Cardiac septum (tissue), 1 donor: ENCODE data around the gene MEMO1. TPM values are rescaled to one million over a fixed set of nuclear protein-coding genes. Genes with fewer than 3 reads are reported as not detected.
"Not testable (repeated sequence)": the region's sequence is repeated elsewhere in the genome, so short reads cannot be mapped to it uniquely, and the experiment has no call there.

ENCODE experiments used
- DNase-seq: peaks from one replicate; pipeline ENCODE4 v3.0.0-alpha.2; 2020; ENCODE audit warnings: low spot score
- intact Hi-C: fragments of 100-400 bp; cut with DNase I; formaldehyde crosslinking; loops from one replicate; pipeline ENCODE4 v1.14.0; 2022
- total RNA-seq: library from RNA; stranded (reverse); fragmentation: NEBNext Ultra II Directional; extraction: Animal tissue kit (Norgen Biotek cat#: 25700); gene quantifications from one replicate; pipeline ENCODE4 v1.2.1, GENCODE V29; 2021
- donor health status: DM: no; HTN: no; CAD: no.

The MEMO1 gene
- total RNA-seq, 1 donor from 2014 or later: 70.7 TPM

- DNase-seq, intact Hi-C loops: not testable (repeated sequence)
Observed at GRCh38 chr2:31966402-31966801, 44.4 kb downstream of the MEMO1 start.

DNA sequence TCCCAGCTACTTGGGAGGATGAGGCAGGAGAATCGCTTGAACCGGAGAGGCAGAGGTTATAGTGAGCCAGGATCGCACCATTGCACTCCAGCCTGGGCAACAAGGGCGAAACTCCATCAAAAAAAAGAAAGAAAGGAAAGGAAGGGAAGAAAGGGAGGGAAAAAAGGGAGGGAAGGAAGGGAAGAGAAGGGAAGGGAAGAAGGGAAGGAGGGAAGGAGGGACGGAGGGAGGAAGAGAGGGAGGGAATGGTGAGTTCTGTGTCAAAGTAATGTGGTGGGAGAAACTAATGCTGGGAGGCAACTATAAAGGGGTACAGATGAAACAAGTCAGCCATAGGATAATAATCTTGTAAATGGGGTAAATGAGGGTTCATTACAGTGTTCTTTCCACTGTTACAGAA lies 45.7 kb downstream of the MEMO1 start:
- DNase-seq: no peak
- intact Hi-C loops: no loop called here

GRCh38 chr2:31962757-31963361 lies 47.9 kb downstream of the MEMO1 start:
- no peak for DNase-seq
- intact Hi-C loops: no loop called here

- intact Hi-C loops: no loop called here
- no peak for DNase-seq
Observed at GRCh38 chr2:31958140-31958717, 52.6 kb downstream of the MEMO1 start.

- DNase-seq: no peak
- intact Hi-C loops: no loop called here
Observed at GRCh38 chr2:31957354-31958139, 53.3 kb downstream of the MEMO1 start.

DNA sequence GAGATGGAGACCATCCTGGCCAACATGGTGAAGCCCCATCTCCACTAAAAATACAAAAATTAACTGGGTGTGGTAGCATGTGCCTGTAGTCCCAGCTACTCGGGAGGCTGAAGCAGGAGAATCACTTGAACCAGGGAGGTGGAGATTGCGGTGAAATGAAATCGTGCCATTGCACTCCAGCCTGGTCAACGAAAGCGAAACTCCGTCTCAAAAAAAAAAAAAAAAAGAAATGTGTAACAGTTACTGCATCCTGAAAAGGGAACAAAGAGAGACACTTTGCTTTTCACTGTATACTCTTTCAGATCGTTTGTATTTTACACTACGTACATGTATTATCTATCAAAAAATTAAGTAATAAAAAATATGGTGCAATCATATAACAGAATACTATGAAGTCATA lies 53.9 kb downstream of the MEMO1 start:
- DNase-seq, intact Hi-C loops: not testable (repeated sequence)

GRCh38 chr2:31956312-31956711 lies 54.5 kb downstream of the MEMO1 start:
- intact Hi-C loops: no loop called here
- DNase-seq: no peak

DNA sequence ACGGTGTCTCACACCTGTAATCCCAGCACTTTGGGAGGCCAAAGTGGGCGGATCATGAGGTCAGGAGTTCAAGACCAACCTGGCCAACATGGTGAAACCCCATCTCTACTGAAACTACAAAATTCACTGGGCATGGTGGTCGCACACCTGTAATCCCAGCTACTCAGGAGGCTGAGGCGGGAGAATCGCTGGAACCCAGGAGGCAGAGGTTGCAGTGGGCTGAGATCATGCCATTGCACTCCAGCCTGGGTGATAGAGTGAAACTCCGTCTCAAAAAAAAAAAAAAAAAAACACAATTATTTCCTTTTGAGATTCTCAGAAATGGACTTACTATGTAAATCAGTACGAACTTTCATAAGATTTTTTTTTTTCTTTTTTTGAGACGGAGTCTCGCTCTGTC lies 57.7 kb downstream of the MEMO1 start:
- intact Hi-C loops, DNase-seq: not testable (repeated sequence)

DNA sequence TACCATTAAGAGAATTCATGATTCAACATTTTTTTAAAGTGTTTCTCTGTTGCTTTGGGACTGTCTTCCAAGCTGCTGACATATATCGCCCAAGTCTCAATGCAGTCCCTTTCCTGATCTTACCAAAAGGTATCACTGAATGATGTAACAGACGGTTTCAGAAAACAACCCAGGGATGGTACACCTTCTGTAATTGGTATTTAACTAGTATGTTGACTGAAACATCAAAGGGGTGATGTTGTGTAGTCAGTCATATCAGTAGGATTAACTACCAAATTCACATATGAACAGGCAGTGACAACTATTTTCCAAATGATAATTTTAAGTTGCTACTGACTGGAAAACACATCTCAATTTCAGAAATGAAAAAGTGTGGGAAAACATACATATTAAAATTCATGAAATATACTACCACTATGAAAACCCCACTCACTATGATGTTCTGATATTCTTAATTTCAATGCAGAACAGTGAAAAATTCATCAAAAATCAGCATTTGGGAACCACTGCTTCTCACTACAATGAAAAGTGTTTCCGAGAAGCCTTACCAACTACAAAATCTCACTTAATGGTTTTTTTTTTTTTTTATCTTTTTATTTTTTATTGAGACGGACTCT lies 59.8 kb downstream of the MEMO1 start:
- intact Hi-C loops: no loop called here
- DNase-seq: no peak

DNA sequence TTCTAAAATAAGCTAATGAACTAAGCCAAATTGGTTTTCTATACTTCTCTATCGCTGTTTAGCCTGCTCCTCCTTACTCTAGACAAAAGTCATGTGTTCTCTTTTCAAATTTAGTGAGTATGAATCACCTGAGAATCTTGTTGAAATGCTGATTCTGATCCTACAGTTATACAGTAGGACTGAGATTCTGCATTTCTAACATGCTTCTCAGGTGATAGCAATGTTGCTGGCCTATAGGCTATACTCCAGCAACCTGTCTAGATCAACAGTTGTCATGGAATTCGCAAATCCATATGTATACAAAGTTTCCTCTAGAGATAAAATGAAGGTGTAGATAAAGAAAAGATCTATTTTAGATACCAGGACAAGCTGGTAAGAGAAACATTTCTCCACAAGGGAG lies 62.9 kb downstream of the MEMO1 start:
- intact Hi-C loops: no loop called here
- no peak for DNase-seq

- intact Hi-C loops: no loop called here
- no peak for DNase-seq
Observed at GRCh38 chr2:31946838-31947237, 64.0 kb downstream of the MEMO1 start.

DNA sequence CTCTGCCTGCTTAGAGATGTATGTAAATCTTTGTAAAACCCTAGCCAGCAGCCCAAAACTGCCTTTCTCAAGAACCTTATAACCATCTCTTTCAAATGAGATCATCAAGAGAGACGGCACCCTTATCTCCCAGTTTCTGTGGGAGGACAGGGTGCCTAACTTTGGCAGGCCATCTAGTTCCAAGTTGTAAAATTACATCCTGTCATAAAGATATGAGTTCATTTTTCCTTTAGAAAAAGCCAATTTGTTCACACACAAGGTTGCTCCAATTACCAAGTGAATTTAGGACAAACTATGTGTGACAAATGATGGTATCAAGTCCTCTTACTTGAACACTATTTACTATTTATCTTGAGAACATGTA lies 65.3 kb downstream of the MEMO1 start:
- no peak for DNase-seq
- intact Hi-C loops: no loop called here

- intact Hi-C loops: no loop called here
- no peak for DNase-seq
Observed at GRCh38 chr2:31944828-31945571, 65.8 kb downstream of the MEMO1 start.

- intact Hi-C loops: no loop called here
- no peak for DNase-seq
Observed at GRCh38 chr2:31943636-31944225, 67.1 kb downstream of the MEMO1 start.

GRCh38 chr2:31940920-31941319 lies 69.9 kb downstream of the MEMO1 start:
- no peak for DNase-seq
- intact Hi-C loops: no loop called here

GRCh38 chr2:31937741-31938140 lies 73.1 kb downstream of the MEMO1 start:
- no peak for DNase-seq
- intact Hi-C loops: no loop called here

DNA sequence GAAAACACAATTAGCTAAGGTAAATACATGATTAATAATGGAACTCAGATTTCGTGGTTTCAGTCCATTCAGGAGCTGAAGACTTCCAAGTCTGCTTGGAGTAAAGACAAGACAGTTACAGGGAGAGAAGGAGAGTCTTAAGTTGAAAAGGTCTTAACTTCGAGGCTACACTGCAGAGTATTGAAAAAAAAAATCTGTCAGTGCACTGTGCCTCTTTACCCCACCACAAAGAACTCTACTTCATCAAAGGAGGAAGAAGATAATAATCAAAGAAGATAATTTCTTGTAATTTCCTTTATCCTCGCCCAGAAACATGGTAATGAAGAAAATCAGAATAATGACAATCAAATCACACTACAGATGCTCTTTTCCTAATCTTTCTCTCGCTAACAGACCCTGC lies 75.4 kb downstream of the MEMO1 start:
- no peak for DNase-seq
- intact Hi-C loops: no loop called here

DNA sequence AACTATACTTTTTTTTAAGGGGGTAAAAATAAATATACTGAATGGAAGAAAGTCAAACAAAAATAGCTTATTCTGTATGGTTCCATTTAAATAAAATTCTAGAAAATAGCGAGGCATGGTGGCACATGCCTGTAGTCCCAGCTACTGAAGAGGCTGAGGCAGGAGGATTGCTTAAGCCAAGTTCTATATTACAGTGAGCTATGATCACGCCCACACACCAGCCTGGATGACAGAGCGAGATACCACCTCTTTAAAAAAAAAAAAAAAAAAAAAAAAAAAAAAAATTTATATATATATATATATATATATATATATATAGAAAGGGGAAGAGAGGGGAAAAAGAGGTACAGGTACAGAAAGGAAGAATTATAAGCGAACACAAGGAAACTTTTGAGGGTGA lies 77.7 kb downstream of the MEMO1 start:
- no peak for DNase-seq
- intact Hi-C loops: no loop called here

GRCh38 chr2:31932589-31932988 lies 78.2 kb downstream of the MEMO1 start:
- DNase-seq: no peak
- intact Hi-C loops: no loop called here

DNA sequence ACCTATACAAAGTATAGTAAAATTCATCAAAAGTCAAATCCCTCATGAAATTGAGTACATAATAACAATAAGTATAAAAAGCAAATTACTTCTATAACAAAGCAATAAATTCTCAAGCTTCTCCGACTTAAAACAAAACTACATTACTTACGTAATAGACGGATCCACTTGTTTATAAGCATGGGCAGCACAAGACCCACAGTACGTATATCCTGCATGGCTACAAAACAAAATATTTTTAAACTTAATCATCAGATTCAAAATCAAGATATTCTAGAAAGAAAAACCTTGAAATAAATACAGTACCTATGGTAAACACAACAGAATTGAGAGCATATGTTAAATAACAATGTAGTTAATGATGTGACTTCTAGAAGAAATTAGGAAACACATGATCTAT lies 78.9 kb downstream of the MEMO1 start:
- intact Hi-C loops: no loop called here
- DNase-seq: no peak
